Fibroblast of villous mesenchyme (primary cell): Measurements from ENCODE around the gene SEMA3C. TPM values are rescaled to one million over a fixed set of nuclear protein-coding genes. Genes with fewer than 3 reads are reported as not detected.
"Not testable (repeated sequence)": the region's sequence is repeated elsewhere in the genome, so short reads cannot be mapped to it uniquely, and the experiment has no call there.

Source experiments
- DNase-seq: peaks from one replicate; pipeline ENCODE4 v3.0.0-alpha.2; 2010; ENCODE audit warnings: low read depth
- H3K4me3 ChIP-seq: 2 replicates; pipeline ENCODE4 v1.5.1; 2011; ENCODE audit warnings: low read depth, mild to moderate bottlenecking, low read length
- total RNA-seq: library from RNA; depleted of rRNA; stranded (reverse); fragments of >200 nt; gene quantifications from 2 replicates; pipeline ENCODE4 v1.2.3, GENCODE V29; 2012
- TF ChIP-seq, protein P1 (sequence below): IDR thresholded peaks from 2 replicates; pipeline ENCODE4 v1.5.1; 2012; ENCODE audit warnings: low read depth, mild to moderate bottlenecking, low read length; ENCODE audit not compliant: insufficient read depth

The SEMA3C gene
- total RNA-seq, 1 donor, result 136 TPM

DNA sequence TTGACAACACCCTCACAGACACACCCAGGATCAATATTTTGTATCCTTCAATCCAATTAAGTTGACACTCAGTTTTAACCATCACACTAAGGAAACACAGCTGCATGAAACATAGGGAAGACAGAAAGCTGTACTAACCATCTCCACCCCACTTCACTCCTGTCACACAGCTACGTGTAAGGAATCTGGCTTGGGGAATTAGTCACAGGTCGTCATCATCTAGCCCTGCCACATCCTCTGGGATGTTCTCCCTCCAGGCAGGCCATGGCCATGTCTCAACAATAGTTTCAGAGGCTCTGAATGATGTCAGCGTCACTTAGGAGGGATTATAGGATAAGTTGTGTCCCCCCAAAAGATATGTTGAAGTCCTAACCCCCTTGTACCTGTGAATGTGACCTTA lies 10.8 kb upstream of the SEMA3C start:
- DNase-seq, result no peak
- no peak overlapping the region for H3K4me3 ChIP-seq
- TF ChIP-seq, protein P1, sequence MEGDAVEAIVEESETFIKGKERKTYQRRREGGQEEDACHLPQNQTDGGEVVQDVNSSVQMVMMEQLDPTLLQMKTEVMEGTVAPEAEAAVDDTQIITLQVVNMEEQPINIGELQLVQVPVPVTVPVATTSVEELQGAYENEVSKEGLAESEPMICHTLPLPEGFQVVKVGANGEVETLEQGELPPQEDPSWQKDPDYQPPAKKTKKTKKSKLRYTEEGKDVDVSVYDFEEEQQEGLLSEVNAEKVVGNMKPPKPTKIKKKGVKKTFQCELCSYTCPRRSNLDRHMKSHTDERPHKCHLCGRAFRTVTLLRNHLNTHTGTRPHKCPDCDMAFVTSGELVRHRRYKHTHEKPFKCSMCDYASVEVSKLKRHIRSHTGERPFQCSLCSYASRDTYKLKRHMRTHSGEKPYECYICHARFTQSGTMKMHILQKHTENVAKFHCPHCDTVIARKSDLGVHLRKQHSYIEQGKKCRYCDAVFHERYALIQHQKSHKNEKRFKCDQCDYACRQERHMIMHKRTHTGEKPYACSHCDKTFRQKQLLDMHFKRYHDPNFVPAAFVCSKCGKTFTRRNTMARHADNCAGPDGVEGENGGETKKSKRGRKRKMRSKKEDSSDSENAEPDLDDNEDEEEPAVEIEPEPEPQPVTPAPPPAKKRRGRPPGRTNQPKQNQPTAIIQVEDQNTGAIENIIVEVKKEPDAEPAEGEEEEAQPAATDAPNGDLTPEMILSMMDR, result no peak

DNA sequence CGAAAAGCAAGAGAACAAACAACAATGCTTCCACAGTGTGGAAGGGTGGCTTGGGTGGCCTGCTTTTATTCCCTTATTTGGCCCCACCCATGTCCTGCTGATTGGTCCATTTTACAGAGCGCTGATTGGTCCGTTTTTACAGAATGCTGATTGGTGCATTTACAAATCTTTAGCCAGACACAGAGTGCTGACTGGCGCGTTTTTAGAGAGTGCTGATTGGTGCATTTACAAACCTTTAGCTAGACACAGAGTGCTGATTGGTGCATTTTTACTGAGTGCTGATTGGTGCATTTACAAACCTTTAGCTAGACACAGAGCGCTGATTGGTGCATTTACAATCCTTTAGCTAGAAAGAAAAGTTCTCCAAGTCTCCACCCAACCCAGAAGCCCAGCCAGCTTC lies 8.1 kb upstream of the SEMA3C start:
- DNase-seq, H3K4me3 ChIP-seq: not testable (repeated sequence)

DNA sequence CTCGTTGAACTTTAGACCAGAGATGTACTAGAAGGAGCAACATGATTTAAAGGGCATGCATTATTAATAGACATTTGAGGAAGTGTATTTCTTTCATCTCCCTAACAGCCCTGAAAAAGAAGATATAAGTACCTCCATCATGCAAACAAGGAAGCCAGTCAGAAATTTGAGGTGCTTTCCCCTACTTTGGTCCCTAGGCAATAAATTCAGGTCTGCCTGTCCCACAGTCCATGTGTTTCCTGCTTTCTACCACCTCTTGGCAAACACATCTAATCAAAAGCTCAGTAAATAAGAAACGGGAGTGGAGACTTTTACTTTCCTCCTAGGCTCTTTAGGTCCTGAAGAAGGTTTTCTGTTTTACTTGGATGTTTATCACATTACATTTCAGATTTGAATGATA lies 5.2 kb upstream of the SEMA3C start:
- H3K4me3 ChIP-seq, result no peak overlapping the region
- TF ChIP-seq, protein P1, result no peak
- DNase-seq, result no peak

DNA sequence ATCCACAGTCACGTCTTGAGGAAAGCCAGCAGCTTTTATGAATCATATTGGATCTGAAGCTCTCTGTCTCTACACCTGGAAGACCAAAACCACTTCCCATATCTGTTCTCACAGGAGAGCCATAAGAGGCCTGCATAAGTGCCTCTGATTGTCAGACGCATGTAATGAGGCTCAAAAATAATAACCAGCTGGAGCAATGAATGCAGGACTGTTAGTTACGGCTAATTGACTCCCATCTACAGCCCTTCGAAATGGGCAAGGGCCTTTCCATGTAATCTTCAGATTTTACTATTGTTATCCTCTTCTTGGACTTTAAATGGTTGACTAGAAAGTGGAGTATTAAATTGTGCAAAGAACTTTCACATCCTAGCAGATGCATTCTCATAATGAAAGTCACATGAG lies 4.4 kb upstream of the SEMA3C start:
- DNase-seq, result no peak
- TF ChIP-seq, protein P1, result no peak
- H3K4me3 ChIP-seq, result no peak overlapping the region

DNA sequence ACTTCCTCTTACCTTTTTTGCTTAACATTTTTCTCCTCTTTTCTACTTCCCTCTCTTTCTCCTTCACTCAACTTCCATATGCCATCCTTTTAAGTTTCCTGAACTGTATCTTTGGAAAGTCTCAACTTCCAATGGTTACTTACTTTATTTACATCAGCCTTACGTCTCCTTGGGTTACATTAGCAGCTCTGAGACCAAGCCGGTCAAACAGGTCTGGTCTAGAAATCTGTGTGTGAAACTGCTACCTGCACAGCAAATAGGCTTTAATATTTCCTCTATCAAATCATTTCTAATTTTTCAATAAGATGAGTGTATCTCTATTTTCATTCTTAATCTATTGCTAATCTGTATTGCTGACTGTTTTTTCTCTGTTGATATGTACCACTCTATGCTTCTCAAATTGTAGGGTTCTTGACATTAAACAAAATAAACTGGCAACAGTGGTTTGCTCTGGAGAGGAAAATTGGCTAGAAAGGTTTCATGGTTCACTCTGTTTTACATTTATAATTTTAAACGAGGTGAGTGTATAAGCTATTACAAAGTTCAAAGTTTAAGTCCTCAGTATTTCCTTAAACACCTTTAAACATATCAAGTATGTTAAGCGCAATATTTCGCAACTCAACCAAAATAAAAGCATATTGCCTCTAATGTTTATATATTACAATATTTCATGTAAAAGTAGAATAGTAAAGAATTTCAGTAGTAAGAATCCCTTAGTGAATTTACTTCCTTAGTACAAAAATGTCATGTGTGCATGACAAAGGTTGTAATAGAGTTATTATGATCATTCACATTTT lies 3.6 kb upstream of the SEMA3C start:
- DNase-seq, result no peak
- TF ChIP-seq, protein P1, result no peak

DNA sequence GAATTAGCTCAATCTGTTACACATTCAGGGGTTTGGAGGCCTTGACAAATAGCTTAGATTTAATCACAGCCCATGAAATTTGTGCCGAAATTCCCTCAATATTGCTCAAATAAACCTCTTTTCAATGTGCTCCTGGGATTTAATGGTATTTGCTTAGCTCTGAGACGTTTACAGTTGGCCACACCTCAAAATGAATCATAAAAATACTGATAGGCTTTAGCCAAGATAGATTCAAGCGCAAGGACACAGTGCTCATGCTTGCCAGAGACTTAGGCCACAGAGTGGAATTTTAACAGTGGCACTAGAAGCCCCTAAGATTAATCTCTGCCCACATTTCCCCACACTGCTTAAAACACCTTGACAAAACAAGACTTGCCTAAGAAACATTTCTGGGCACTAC lies 2.3 kb upstream of the SEMA3C start:
- no peak overlapping the region for H3K4me3 ChIP-seq
- DNase-seq, result peak; percentile 34
- TF ChIP-seq, protein P1, result no peak

More for the DNA sequence above, 3.6 kb upstream of the SEMA3C start:
- H3K4me3 ChIP-seq, result no peak overlapping the region

DNA sequence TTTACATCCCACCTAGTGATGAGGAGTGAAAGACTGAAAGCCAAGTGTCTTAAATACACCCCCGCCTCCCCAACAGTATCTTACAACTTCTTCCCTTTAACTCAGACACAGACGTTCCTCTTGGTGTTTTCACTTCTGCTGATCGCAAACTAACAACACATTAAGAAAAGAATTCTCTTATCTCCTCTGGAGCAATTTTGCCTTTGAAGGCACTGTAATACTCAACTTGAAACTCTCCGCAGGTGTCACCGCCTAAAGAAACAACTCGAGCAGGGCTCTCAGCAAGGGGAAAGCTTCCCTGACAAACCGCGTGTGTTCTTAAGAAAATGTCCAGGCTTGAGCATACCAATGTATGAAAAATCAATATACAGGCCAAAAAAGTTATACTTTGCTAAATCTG lies 452 bp downstream of the SEMA3C start:
- peak; percentile 36 for DNase-seq
- peak overlapping the region; percentile 78 for H3K4me3 ChIP-seq
- TF ChIP-seq, protein P1, result no peak
